HCT116 (cell line): ENCODE data around the gene CDR2. TPM values are rescaled to one million over a fixed set of nuclear protein-coding genes. Genes with fewer than 3 reads are reported as not detected.

ENCODE experiments used
- ATAC-seq: fragments of 200-7000 bp; cut with Tn5 transposase; 2 replicates; pipeline ENCODE4 v1.9.1; 2020; ENCODE audit warnings: mild to moderate bottlenecking, moderate library complexity
- BruUV-seq: library from RNA; stranded (reverse); fragments of 400-500 nt; replicated peaks from 2 replicates; lab custom pipeline; 2021; lab: Mats Ljungman, UMichigan
- CTCF ChIA-PET: fragments of 300-600 bp; sonication (Branson Sonifier 250); formaldehyde crosslinking; loops from one replicate; lab custom pipeline; 2021; ENCODE audit warnings: antibody characterized with exemption; lab: Charles Lee
- POLR2A ChIA-PET: fragments of 300-600, 350-600 bp; sonication (Branson Sonifier 250); formaldehyde crosslinking; loops from one replicate; lab custom pipeline; 2021; ENCODE audit warnings: antibody characterized with exemption; lab: Charles Lee
- RAD21 ChIA-PET, 2 experiments: fragments of 300-600 bp; sonication (Branson Sonifier 250); formaldehyde crosslinking; loops; one replicate each; lab custom pipeline; 2023; ENCODE audit warnings: low total read pairs in 2 of 2; ENCODE audit not compliant: uncharacterized antibody in 2 of 2, unreplicated experiment in 2 of 2, low non-redundant PET in 1 of 2; lab: Charles Lee
- DNase-seq: peaks from one replicate; pipeline ENCODE4 v3.0.0-alpha.2; 2010; ENCODE audit warnings: low read depth, low spot score
- H2AFZ ChIP-seq: fragments of 200-600 bp; shearing (Covaris generic), sonication (generic); 2 replicates; pipeline ENCODE4 v1.6.1; 2017; ENCODE audit warnings: low read depth, mixed run types, mixed read lengths, antibody characterized with exemption, low read length; ENCODE audit not compliant: poor library complexity, severe bottlenecking
- H3K27ac ChIP-seq: 2 replicates; pipeline ENCODE4 v1.5.1; 2012; ENCODE audit warnings: low read depth, low read length
- H3K27me3 ChIP-seq: fragments of 200-600 bp; sonication (generic); 2 replicates; pipeline ENCODE4 v1.6.1; 2016; ENCODE audit warnings: mixed run types, low read length, mixed read lengths; ENCODE audit not compliant: insufficient read depth
- H3K36me3 ChIP-seq, 2 experiments: fragments of 200-500 bp in 1 of 2; fragments of 200-600 bp in 1 of 2; sonication (Bioruptor generic) in 1 of 2; sonication (generic) in 1 of 2; 2 replicates each; pipeline versions ENCODE4 v1.5.1 to v1.6.1; 2014 to 2016; ENCODE audit warnings: low read length in 2 of 2, inconsistent platforms in 1 of 2, mixed read lengths in 1 of 2, mixed run types in 1 of 2; ENCODE audit not compliant: insufficient read depth in 2 of 2, control insufficient read depth in 1 of 2
- H3K4me1 ChIP-seq, 2 experiments: fragments of 200-600 bp in 1 of 2; sonication (generic) in 1 of 2; 2 replicates each; pipeline versions ENCODE4 v1.5.1 to v1.6.1; 2012 to 2017; ENCODE audit warnings: low read length in 2 of 2, inconsistent platforms in 1 of 2, mild to moderate bottlenecking in 1 of 2, mixed read lengths in 1 of 2, mixed run types in 1 of 2, moderate library complexity in 1 of 2; ENCODE audit not compliant: insufficient read depth in 2 of 2, control insufficient read depth in 1 of 2
- H3K4me2 ChIP-seq: fragments of 200-600 bp; sonication (generic); 2 replicates; pipeline ENCODE4 v1.6.1; 2017; ENCODE audit warnings: mixed run types, low read length, mixed read lengths
- H3K4me3 ChIP-seq, 2 experiments: fragments of 200-600 bp in 1 of 2; sonication (generic) in 1 of 2; replicated peaks in 1 of 2; 2 replicates each; pipeline ENCODE4 v1.5.1; 2011 to 2016; ENCODE audit warnings: low read length in 2 of 2, control low read depth in 1 of 2, low read depth in 1 of 2, mild to moderate bottlenecking in 1 of 2, mixed read lengths in 1 of 2, mixed run types in 1 of 2
- H3K79me2 ChIP-seq: fragments of 200-600 bp; sonication (generic); 2 replicates; pipeline ENCODE4 v1.6.1; 2017; ENCODE audit warnings: mild to moderate bottlenecking, mixed run types, low read length, moderate library complexity, mixed read lengths; ENCODE audit not compliant: insufficient read depth
- H3K9ac ChIP-seq: fragments of 200-600 bp; sonication (generic); 2 replicates; pipeline ENCODE4 v1.6.1; 2016; ENCODE audit warnings: low read length, mixed read lengths
- H3K9me2 ChIP-seq: fragments of 200-600 bp; sonication (generic), shearing (Covaris generic); 2 replicates; pipeline ENCODE4 v1.6.1; 2017; ENCODE audit warnings: mixed run types, mild to moderate bottlenecking, moderate library complexity; ENCODE audit not compliant: insufficient read depth
- H3K9me3 ChIP-seq, 2 experiments: fragments of 200-500 bp in 1 of 2; fragments of 200-600 bp in 1 of 2; sonication (Bioruptor generic) in 1 of 2; sonication (generic) in 1 of 2; 2 replicates each; pipeline ENCODE4 v1.6.1; 2014 to 2017; ENCODE audit warnings: low read length in 2 of 2, mixed read lengths in 2 of 2, inconsistent platforms in 1 of 2, low read depth in 1 of 2, mild to moderate bottlenecking in 1 of 2, mixed run types in 1 of 2, moderate library complexity in 1 of 2; ENCODE audit not compliant: control insufficient read depth in 1 of 2, insufficient read depth in 1 of 2
- H4K20me1 ChIP-seq: fragments of 200-600 bp; sonication (generic), shearing (Covaris generic); 2 replicates; pipeline ENCODE4 v1.6.1; 2017; ENCODE audit warnings: mixed run types, mild to moderate bottlenecking, moderate library complexity; ENCODE audit not compliant: insufficient read depth
- CEBPB ChIP-seq: IDR thresholded peaks from 2 replicates; pipeline ENCODE4 v1.6.1; 2012; ENCODE audit warnings: low read depth
- ELF1 ChIP-seq: IDR thresholded peaks from 2 replicates; pipeline ENCODE4 v1.6.1; 2012; ENCODE audit warnings: low read depth, borderline replicate concordance
- EZH2 ChIP-seq: fragments of 200-600 bp; sonication (generic); IDR thresholded peaks from 2 replicates; pipeline ENCODE4 v1.6.1; 2017; ENCODE audit warnings: antibody characterized with exemption, mixed run types
- EZH2phosphoT487 ChIP-seq: fragments of 200-600 bp; IDR thresholded peaks from 2 replicates; pipeline ENCODE4 v1.6.1; 2018; ENCODE audit warnings: antibody characterized with exemption, borderline replicate concordance
- FOSL1 ChIP-seq: IDR thresholded peaks from 2 replicates; pipeline ENCODE4 v1.6.1; 2012; ENCODE audit warnings: low read depth
- POLR2A ChIP-seq: IDR thresholded peaks from 2 replicates; pipeline ENCODE4 v1.7.0; 2011; ENCODE audit warnings: borderline replicate concordance; ENCODE audit not compliant: insufficient read depth, insufficient read length; ENCODE audit errors: extremely low read depth
- POLR2AphosphoS5 ChIP-seq: IDR thresholded peaks from 2 replicates; pipeline ENCODE4 v1.6.1; 2011; ENCODE audit warnings: mild to moderate bottlenecking, low read depth, low read length, moderate library complexity
- REST ChIP-seq: IDR thresholded peaks from 2 replicates; pipeline ENCODE4 v1.6.1; 2012; ENCODE audit warnings: low read depth
- SP1 ChIP-seq: IDR thresholded peaks from 2 replicates; pipeline ENCODE4 v1.6.1; 2012; ENCODE audit warnings: low read depth
- SRF ChIP-seq: IDR thresholded peaks from 2 replicates; pipeline ENCODE4 v1.6.1; 2012; ENCODE audit warnings: low read depth
- TCF7L2 ChIP-seq: IDR thresholded peaks from 2 replicates; pipeline ENCODE4 v1.7.0; 2011; ENCODE audit warnings: borderline replicate concordance, inconsistent platforms; ENCODE audit not compliant: insufficient read depth, insufficient read length; ENCODE audit errors: extremely low read depth
- ZNF274 ChIP-seq: fragments of 200-500 bp; sonication (Bioruptor generic); IDR thresholded peaks from 2 replicates; pipeline ENCODE4 v1.6.1; 2014; ENCODE audit warnings: mild to moderate bottlenecking, low read depth, low read length, inconsistent platforms
- intact Hi-C: fragments of 100-400 bp; cut with micrococcal nuclease; formaldehyde crosslinking; loops from 2 replicates; pipeline ENCODE4 v1.10.0; 2022
- total RNA-seq: library from RNA; stranded (reverse); gene quantifications from one replicate; pipeline ENCODE4 v1.2.1, GENCODE V29; 2021; ENCODE audit not compliant: unreplicated experiment

Gene CDR2
- total RNA-seq, 1 experiment from 2014 or later, result 27.3 TPM

- POLR2A ChIA-PET, result no interaction called here
- H3K27me3 ChIP-seq, result no peaks in the 10 kb centered on the region
- no TSS peak for BruUV-seq
- H3K4me1 ChIP-seq, result peaks cover 14% of the 10 kb centered on the region in 2 experiments
- CTCF ChIA-PET, result no interaction called here
- H3K4me3 ChIP-seq, result no peak overlapping the region
- RAD21 ChIA-PET, result no interaction called here
- no peak overlapping the region for H3K27ac ChIP-seq
- TF ChIP-seq SRF (no peak), EZH2phosphoT487 (no peak)
- DNase-seq (no peak), ATAC-seq (no peak)
- H3K9ac ChIP-seq, result no peak overlapping the region
- no peaks in the 10 kb centered on the region for H3K79me2 ChIP-seq
- H3K36me3 ChIP-seq, result no peaks in the 10 kb centered on the region
- no peaks in the 10 kb centered on the region for H3K9me3 ChIP-seq
- no peak overlapping the region for H2AFZ ChIP-seq
- H3K4me2 ChIP-seq, result peak overlapping the region; percentile 57
- no peaks in the 10 kb centered on the region for H3K9me2 ChIP-seq
- intact Hi-C loops, result loop anchor here (10.0 kb wide), 1 partner anchor 62 kb away; no protein-coding TSS in a partner anchor
- H4K20me1 ChIP-seq, result no peaks in the 10 kb centered on the region
Observed at GRCh38 chr16:22386976-22387375, 12.6 kb upstream of the CDR2 start.

GRCh38 chr16:22385196-22385595 lies 10.8 kb upstream of the CDR2 start:
- H2AFZ ChIP-seq, result no peak overlapping the region
- no TSS peak for BruUV-seq
- no peaks in the 10 kb centered on the region for H3K79me2 ChIP-seq
- H3K36me3 ChIP-seq, result no peaks in the 10 kb centered on the region
- ChIA-PET RAD21 (no interaction called here), POLR2A (no interaction called here), CTCF (no interaction called here)
- no peaks in the 10 kb centered on the region for H4K20me1 ChIP-seq
- ATAC-seq (no peak), DNase-seq (no peak)
- TF ChIP-seq SP1 (no peak), EZH2phosphoT487 (no peak), ELF1 (no peak), REST (no peak), TCF7L2 (no peak), CEBPB (no peak), POLR2A (no peak), FOSL1 (no peak), ZNF274 (no peak), EZH2 (no peak), POLR2AphosphoS5 (no peak)
- no peak overlapping the region for H3K4me2 ChIP-seq
- H3K9me3 ChIP-seq, result no peaks in the 10 kb centered on the region
- no peaks in the 10 kb centered on the region for H3K27me3 ChIP-seq
- H3K9me2 ChIP-seq, result no peaks in the 10 kb centered on the region
- no peak overlapping the region for H3K27ac ChIP-seq
- intact Hi-C loops, result loop anchor here (10.0 kb wide), 1 partner anchor 60 kb away; no protein-coding TSS in a partner anchor
- H3K4me1 ChIP-seq, result peaks cover 14% of the 10 kb centered on the region in 2 experiments
- H3K9ac ChIP-seq, result no peak overlapping the region
- no peak overlapping the region for H3K4me3 ChIP-seq
